GM19043 (cell line): ENCODE measurements around the gene KREMEN1.
"Not testable (repeated sequence)": the region's sequence is repeated elsewhere in the genome, so short reads cannot be mapped to it uniquely, and the experiment has no call there.

Experiments
- ATAC-seq: cut with Tn5 transposase; IDR thresholded peaks from one replicate; pipeline ENCODE4 v1.9.1; 2021; ENCODE audit warnings: low read depth; ENCODE audit not compliant: unreplicated experiment

The KREMEN1 gene

DNA sequence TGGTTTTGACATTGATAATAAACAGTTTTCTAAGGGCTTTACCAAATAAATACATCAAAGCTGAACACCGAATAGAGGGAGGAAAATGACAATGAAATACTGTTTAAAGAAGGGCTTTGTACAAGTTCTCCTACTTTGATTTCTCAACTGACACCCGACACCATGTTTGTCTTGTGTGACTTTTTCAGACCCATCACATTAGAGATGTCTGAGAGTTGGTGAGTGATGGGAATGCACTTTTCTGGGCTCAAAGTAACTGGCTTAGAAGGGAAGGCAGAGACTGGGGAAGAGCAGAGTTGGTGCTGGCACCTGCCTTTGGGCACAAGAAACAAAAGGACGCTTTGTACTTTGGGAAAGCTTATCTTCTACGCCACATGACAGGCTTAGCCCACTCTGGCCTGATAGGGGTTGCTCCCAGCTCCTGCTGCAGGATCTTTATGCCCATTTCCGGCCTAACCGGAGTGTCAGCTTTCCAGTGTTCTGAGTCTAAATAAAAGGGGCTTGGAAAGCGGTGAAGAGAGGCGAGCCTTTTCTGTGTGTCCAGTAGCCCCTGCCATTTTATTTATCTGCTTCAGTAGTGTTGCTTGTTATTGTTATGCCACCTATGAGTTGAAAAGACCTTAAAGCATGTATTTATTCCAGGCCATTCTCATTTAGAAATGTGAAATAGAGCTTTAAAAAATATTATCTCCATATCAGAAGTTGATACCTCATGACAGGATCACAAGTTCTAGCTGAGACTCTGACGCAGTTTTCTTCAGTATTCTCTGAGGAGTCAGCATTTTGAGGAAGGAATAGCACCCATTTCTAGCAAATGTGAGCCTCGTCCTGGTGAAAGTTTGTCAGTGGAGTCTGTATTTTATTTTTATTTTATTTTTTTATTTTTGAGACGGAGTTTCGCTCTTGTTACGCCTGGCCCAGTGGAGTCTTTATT lies 24.2 kb downstream of the KREMEN1 start:
- ATAC-seq, result no peak

DNA sequence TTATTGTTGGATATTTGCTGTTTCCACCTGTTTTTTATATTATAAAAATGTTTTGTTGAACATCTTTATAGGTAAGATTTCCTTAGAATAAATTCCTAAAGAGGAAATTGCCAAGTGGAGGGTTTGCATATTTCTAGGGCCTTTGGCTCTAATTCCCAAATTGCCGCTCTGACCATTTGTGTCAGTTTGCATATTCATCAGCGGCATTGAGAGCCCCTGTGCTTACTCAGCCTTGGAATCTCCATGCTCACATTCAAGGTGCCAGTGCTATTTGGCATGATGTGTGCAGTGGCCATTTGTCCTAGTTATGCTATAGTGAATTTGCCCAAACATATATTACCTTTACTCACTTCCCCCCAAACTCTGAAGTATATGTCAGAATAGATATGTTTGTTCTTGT lies 25.5 kb downstream of the KREMEN1 start:
- ATAC-seq, result no peak

DNA sequence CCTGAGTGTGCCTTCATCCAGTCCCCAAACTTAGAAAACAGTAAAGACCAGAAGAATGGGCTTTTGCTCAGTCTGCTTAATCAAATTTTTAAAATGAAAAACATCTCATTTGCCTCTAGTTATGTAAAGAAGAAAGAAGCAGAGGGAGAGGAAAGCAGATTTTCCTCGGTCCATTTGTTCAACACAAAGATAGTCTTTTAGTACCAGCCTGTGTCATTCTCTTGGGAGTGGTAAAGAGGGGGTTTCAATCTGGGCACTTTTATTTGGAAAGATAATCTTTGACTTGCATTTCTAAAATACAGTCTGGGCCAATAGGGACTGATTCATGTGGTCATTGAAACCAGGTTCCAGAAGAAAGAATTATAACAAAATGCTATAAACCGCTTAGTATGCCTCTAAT lies 29.5 kb downstream of the KREMEN1 start:
- no peak for ATAC-seq

DNA sequence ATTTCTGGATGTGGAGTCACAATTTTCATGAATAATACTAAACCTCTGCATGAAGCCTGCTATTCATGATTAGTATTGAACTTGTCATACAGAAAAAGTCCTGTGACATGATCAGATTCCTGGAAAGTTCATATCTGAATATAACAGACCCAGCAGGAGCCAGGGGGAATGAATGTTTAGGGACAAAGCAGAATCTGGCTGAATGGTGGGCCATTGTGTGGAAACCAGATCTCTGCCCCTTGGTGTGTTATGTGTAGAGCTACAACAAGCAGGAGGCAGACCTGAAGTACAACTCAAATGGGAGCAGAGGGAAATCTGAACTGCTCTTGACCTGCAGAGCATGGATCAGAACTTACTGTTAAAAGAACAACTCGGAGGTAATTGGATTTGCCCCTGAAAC lies 30.3 kb downstream of the KREMEN1 start:
- no peak for ATAC-seq

DNA sequence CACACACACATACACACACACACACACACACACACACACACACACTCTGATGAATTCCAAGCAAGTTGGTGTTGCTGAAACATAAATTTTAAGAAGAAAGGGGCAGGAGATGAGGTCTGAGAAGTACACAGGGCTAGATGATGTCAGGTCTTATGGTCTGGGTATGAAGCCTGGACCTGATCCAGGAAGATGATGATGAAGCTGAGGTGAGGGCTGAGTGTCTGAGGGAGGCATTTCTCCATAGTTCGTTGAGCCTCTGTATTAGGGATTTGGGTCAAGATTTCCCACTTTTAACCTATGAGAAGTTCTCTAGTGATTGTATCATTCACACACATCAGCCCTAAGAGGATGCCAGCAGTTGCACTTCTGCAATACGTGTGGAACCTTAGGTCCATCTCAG lies 32.6 kb downstream of the KREMEN1 start:
- ATAC-seq, result no peak

DNA sequence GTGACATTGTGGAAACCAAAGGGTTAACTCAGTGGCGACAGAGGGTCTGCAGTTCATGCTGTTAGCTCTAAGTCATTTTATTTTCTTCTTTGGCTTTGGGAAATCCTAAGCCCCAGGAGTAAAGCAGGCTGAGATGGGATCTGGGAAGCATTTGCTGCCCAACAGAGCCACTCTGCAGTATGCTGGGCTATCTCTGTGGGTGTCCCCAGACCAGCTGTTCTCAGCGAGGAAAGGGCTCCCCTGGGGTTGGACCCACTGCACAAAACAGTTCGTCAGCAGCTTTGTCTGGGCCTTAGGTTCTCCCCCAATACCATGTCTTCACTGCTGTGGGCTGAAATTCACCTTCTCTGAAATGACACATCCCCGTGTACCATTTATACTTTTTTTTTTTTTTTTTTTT lies 34.0 kb downstream of the KREMEN1 start:
- no peak for ATAC-seq

DNA sequence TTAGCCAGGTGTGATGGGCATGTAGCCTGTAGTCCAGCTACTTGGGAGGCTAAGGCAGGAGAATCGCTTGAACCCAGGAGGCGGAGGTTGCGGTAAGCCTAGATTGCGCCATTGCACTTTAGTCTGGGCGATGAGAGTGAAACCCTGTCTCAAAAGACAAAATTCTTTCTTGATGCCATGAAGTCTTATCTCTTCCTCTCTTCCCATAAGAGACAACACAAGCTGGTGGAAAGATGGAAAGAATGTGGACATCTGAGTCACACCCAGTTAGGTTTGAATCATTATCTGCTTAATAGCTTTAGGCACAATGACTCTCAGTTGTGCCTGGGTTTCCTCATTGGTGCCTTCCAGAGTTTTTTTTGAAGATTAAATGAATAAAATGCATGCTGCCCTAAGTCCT lies 35.3 kb downstream of the KREMEN1 start:
- ATAC-seq, result no peak

DNA sequence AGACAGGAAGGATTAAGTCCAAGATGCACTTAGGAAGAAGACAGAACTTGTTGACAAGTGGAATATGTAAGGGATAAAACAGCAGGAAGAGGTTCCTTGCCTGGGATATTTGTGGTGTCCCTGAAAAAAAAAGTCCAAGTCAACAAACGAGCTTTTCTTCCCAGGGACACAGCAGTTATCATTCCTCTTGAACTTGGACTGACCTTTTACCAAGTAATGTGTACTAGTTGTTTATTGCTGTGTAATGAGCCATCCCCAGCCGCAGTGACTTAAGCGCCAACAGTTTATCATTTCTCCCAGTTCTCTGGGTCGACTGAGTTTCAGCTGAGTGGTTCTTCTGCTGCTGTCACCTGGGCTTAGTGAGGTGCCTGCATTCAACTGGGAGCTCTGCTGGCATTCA lies 37.0 kb downstream of the KREMEN1 start:
- ATAC-seq, result no peak

DNA sequence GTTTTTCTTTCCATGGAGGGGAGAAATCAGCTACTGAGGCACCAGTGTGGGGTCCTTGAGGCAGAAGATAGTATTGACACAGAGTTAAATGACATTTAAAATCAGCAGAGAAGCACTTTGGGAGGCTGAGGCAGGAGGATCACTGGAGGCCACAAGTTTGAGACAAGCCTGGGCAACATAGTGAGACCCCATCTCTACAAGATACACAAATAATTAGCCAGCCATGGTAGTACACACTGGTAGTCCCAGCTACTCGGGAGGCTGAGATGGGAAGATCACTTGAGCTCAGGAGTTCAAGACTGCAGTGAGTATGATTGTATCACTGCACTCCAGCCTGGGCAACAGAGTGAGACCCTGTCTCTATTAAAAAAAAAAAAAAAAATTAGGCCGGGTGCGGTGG lies 38.1 kb downstream of the KREMEN1 start:
- ATAC-seq, result no peak

DNA sequence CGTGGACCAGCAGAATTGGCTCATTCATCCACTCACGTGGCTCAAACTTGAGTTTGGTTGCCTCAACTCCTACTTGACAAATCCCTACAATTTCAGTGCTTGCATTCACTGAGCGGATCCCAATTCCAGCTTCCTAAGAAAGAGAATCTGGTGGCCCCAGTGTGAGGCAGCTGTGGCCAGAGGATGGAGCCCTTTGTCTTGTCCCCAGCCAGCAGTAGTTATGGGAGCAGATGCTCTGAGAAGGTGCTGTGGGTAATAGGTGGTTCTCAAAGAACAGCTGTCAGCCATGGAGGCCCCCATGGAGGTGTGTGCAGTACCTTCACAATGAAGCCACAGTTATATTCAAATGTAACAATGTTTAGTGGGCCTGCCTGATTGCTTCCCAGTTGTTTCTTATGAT lies 39.3 kb downstream of the KREMEN1 start:
- ATAC-seq, result no peak

DNA sequence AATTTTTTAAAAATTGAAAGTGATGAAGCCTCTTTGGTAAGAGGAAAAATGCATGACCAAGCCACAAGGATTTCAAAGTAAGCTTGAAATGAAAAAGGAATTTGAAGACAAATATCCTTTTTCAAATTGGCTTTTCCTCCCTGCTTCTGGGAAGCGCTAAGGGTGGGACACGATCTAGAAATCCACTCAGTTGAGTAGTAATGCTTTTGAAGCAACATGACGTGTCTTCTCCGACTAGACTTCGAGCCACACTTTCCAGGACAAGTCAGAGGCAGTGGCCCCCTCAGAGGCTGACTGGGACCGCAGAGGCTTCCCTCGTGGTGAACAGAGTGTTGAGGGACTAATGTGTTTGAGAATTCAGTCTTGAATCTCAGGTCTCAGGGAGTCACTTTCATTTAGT lies 39.8 kb downstream of the KREMEN1 start:
- no peak for ATAC-seq

DNA sequence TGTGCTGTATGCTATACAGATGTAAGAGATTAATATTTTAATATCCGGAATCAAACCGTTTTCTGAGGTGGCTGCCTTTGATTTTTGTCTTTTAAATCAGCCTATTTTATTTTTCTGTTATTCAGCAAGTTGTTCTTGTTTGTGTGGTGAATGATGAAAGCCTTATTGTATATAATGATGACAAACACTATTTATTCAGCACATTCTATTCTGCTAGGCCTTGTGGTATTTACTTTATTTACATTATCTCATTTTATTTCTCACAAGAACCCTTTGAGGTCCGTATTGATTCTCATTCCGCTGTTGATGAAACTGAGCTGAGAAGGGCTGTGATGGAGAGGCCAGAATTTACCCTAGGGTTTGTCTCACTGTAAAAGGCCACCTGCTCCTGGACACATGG lies 40.5 kb downstream of the KREMEN1 start:
- ATAC-seq, result no peak

DNA sequence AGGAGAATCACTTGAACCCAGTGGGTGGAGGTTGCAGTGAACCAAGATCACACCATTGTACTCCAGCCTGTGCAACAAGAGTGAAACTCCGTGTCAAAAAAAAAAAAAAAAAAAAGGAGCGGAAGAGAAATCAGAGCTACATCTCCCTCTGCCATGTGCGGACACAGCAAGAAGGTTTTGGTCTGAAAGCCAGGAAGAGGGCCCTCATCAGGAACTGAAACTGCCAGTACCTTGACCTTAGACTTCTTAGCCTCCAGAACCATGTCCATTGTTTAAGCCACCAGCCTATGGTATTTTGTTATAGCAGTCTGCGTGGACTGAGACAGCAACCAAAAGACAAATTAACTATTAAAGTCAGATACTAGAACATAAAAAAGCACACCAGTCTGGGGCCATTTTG lies 41.6 kb downstream of the KREMEN1 start:
- ATAC-seq, result no peak

DNA sequence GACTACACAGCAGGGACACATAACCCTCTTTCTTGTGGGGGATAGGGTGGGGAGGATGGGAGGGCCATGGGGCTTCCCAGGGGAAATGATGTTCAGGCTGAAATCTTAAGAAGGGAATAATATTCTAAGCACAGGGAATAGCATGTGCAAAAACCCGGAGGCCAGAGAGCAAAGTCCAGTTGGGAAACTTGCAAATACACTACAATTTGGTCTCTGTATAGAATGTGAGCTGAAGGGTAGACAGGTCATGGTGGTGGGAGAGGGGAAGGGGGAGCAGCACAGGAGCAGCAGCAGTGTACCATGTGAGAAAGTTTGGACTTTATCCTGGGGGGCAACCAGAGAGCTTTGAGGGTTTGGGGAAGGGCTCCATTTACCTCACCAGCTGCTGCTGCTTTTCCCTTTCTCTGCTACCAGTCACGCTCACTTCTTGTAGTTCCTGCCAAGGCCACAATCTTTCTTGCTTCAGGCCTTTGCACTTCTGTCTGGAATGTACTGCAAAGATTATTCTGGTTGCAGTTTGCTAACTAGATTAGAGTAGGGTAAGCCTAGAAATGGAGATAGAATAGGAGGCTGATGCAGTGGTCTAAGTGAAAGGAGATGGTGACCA lies 43.0 kb downstream of the KREMEN1 start:
- ATAC-seq, result no peak

DNA sequence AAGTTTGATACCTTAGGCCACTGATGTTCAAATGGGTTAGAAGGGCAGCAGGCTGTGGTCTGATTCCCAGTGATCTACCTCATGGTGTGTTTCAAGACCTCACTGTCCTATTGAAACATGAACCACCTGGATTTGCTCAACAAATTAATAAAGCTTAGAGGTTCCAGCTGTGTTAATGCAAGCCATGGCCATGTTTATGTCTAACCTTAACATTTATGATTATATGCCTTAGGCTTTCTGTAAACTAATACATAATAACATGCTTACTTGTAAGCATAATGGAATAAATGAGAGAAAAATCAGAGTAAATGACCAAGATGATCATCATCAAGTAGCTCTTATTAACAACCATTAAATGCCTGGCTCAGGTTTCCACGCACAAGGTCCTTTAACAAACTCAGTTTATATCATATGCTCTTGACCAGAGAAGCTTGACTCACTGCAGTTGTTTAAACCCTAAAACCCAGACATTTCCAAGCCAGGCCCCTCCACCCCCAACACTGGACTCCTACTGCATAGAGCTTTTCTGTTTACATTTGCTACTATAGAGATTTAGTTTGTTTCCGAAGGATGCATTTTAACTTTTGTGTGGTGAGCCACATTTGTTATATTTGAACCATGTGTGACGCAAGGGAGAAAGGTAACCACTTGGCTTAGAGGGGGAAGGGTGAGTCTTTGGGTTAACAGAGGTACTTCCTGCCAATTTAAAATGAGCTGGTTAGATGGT lies 43.7 kb downstream of the KREMEN1 start:
- no peak for ATAC-seq

DNA sequence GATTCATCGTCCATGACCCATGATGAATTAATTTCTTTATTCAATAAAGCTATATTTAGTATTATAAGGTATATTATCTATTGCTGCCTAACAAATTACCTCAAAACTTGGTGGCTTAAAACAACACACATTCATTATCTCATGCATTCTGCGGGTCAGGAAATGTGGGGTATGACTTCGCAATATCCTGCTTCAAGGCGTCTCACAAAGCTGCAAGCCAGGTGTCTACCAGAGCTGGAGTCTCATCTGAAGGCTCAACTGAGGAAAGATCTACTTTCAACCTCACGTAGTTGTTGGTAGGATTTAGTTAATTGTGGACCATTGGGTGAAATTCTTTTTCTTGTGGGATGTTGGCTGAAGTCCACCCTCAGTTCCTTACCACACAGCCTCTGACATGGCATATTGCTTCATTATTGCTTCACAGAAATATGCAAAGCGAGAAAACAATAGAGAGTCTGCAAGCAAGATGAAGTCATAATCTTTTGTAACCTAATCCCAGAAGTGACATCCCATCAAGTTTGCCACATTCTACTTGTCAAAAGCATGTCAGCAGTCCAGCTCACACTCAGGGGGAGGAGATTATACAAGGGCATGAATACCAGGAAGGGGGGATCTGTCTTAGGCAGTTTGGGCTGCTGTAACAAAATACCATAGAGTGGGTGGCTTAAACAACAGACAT lies 45.1 kb downstream of the KREMEN1 start:
- ATAC-seq, result no peak

DNA sequence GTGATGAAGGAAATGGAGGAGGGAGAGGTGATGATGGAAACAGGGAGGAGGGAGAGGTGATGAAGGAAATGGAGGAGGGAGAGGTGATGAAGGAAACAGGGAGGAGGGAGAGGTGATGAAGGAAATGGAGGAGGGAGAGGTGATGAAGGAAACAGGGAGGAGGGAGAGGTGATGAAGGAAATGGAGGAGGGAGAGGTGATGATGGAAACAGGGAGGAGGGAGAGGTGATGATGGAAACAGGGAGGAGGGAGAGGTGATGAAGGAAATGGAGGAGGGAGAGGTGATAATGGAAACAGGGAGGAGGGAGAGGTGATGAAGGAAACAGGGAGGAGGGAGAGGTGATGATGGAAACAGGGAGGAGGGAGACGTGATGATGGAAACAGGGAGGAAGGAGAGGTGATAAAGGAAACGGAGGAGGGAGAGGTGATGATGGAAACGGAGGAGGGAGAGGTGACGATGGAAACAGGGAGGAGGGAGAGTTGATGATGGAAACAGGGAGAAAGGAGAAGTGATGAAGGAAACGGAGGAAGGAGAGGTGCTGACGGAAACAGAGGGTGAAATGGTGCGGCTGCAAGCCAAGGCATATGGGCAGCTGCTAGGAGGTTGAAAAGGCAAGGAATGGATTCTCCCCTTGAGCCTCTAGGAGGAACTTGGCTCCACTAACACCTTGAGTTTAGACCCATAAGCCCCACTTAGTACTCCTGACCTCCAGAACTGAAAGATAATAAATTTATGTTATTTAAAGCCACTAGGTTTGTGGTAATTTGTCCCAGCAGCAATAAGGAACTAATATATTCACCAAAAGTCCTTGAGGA lies 47.5 kb downstream of the KREMEN1 start:
- ATAC-seq, result not testable (repeated sequence)

DNA sequence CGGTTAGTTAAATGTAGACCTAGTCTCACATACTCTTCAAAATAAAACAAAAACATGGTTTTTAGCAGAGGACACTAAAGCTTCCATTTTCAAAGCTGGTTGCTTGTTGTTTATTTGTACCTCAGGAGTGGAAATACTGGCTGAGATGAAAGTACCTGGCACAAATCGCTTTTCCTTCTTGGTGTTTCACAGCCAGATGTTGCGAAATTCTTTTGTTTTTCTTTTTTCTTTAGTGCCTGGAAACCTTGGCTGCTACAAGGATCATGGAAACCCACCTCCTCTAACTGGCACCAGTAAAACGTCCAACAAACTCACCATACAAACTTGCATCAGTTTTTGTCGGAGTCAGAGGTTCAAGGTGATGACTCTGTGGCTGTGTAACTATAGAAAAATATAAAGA lies 48.3 kb downstream of the KREMEN1 start:
- ATAC-seq, result no peak

DNA sequence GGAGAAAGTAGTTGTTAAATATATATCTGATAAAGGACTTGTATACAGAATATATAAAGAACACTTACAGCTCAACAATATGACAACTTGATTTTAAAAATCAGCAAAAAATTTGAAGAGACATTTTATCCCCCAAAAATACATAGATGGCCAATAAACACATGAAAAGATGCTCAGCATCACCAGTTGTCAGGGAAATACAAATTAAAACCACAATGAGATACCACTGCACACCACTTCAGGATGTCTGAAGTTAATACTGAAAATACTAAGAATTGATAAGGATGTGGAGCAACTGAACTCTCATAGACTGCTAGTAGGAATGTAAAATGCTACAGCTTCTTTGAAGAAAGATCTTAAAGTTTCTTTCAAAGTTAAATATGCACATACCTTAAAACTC lies 49.2 kb downstream of the KREMEN1 start:
- ATAC-seq, result no peak

DNA sequence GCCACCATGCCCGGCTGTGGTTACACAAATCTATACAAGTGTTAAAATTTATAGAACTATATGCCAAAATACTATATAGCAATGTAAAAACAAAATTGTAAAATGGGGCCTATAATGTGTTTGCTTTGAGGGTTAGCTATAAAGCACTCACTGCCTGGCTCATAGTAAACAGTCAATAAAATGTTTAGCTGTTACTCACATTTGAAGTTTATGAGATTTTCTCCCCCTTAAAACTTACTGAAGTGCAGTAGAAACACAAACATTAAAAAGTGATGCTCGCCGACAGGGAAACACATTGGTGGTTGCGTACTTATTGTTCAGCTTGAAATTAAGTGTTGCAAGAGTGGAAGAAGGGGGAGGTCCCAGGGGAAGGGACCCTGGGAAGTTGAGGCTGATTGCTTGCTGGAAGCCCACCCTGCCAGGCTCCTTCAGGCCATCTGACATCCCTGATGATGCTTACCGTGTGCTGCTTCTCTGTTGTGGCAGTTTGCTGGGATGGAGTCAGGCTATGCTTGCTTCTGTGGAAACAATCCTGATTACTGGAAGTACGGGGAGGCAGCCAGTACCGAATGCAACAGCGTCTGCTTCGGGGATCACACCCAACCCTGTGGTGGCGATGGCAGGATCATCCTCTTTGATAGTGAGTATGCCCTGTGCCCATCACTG lies 52.1 kb downstream of the KREMEN1 start:
- ATAC-seq, result no peak
